Trophoblast cell (in vitro differentiated cells and primary cell): Measurements from ENCODE around the gene OR10P1.

Experiments used
- DNase-seq, 2 donors: peaks; one replicate each; pipeline ENCODE4 v3.0.0-alpha.2; 2016
- H2AFZ ChIP-seq: 2 replicates; pipeline ENCODE4 v1.6.1; 2013; ENCODE audit warnings: low read length, moderate library complexity, mild to moderate bottlenecking; ENCODE audit not compliant: insufficient read depth, poor library complexity
- H2AK5ac ChIP-seq: 2 replicates; pipeline ENCODE4 v1.6.1; 2013; ENCODE audit warnings: mild to moderate bottlenecking, low read length
- H2BK120ac ChIP-seq: 2 replicates; pipeline ENCODE4 v1.6.1; 2013; ENCODE audit warnings: low read length, mild to moderate bottlenecking, moderate library complexity; ENCODE audit not compliant: insufficient read depth, poor library complexity
- H2BK12ac ChIP-seq: 2 replicates; pipeline ENCODE4 v1.6.1; 2013; ENCODE audit warnings: mild to moderate bottlenecking, low read length, moderate library complexity
- H2BK5ac ChIP-seq: 2 replicates; pipeline ENCODE4 v1.6.1; 2013; ENCODE audit warnings: low read length, low read depth, moderate library complexity, mild to moderate bottlenecking; ENCODE audit not compliant: poor library complexity
- H3K14ac ChIP-seq: 2 replicates; pipeline ENCODE4 v1.6.1; 2013; ENCODE audit warnings: mild to moderate bottlenecking, low read length
- H3K18ac ChIP-seq: 2 replicates; pipeline ENCODE4 v1.6.1; 2013; ENCODE audit warnings: mild to moderate bottlenecking, low read length
- H3K23ac ChIP-seq: 2 replicates; pipeline ENCODE4 v1.6.1; 2013; ENCODE audit warnings: low read length
- H3K27ac ChIP-seq: 2 replicates; pipeline ENCODE4 v1.5.1; 2013; ENCODE audit warnings: low read depth, mild to moderate bottlenecking, inconsistent platforms, low read length, moderate library complexity
- H3K27me3 ChIP-seq: 2 replicates; pipeline ENCODE4 v1.6.1; 2013; ENCODE audit warnings: inconsistent platforms, mild to moderate bottlenecking, low read length, moderate library complexity; ENCODE audit not compliant: insufficient read depth
- H3K36me3 ChIP-seq, 2 experiments: 1 replicate in 1 of 2; 2 replicates in 1 of 2; pipeline ENCODE4 v1.6.1; 2013; ENCODE audit warnings: low read length in 2 of 2, mild to moderate bottlenecking in 2 of 2, moderate library complexity in 1 of 2; ENCODE audit not compliant: insufficient read depth in 2 of 2, control insufficient read depth in 1 of 2
- H3K4ac ChIP-seq: 2 replicates; pipeline ENCODE4 v1.6.1; 2013; ENCODE audit warnings: low read depth, mild to moderate bottlenecking, low read length, moderate library complexity
- H3K4me1 ChIP-seq, 2 experiments: 1 replicate in 1 of 2; 2 replicates in 1 of 2; pipeline ENCODE4 v1.6.1; 2013; ENCODE audit warnings: low read length in 2 of 2, mild to moderate bottlenecking in 2 of 2, moderate library complexity in 1 of 2; ENCODE audit not compliant: insufficient read depth in 2 of 2, control insufficient read depth in 1 of 2
- H3K4me2 ChIP-seq: 2 replicates; pipeline ENCODE4 v1.6.1; 2013; ENCODE audit warnings: inconsistent platforms, mild to moderate bottlenecking, low read length, moderate library complexity
- H3K4me3 ChIP-seq: 2 replicates; pipeline ENCODE4 v1.5.1; 2013; ENCODE audit warnings: mild to moderate bottlenecking, low read depth, low read length, inconsistent platforms
- H3K79me1 ChIP-seq: one replicate; pipeline ENCODE4 v1.6.1; 2013; ENCODE audit warnings: low read length
- H3K79me2 ChIP-seq: 2 replicates; pipeline ENCODE4 v1.6.1; 2013; ENCODE audit warnings: low read length, mild to moderate bottlenecking; ENCODE audit not compliant: control insufficient read depth, insufficient read depth, poor library complexity
- H3K9ac ChIP-seq: 2 replicates; pipeline ENCODE4 v1.6.1; 2013; ENCODE audit warnings: mild to moderate bottlenecking, low read length
- H3K9me3 ChIP-seq: 2 replicates; pipeline ENCODE4 v1.6.1; 2013; ENCODE audit warnings: low read depth, mild to moderate bottlenecking, control low read depth, inconsistent platforms, low read length; ENCODE audit not compliant: insufficient read depth
- H4K12ac ChIP-seq: 2 replicates; pipeline ENCODE4 v1.6.1; 2013; ENCODE audit warnings: low read depth, mild to moderate bottlenecking, low read length, moderate library complexity
- H4K8ac ChIP-seq: 2 replicates; pipeline ENCODE4 v1.6.1; 2013; ENCODE audit warnings: low read depth, mild to moderate bottlenecking, low read length, moderate library complexity
- H4K91ac ChIP-seq: one replicate; pipeline ENCODE4 v1.6.1; 2013; ENCODE audit warnings: low read depth, mild to moderate bottlenecking, low read length, moderate library complexity
- WGBS: extraction: QIAGEN DNeasy Blood & Tissue Kit; methylation state at CpG from one replicate; pipeline ENCODE4 v1.1.7; 2013; ENCODE audit warnings: missing lambda C conversion rate; ENCODE audit not compliant: insufficient read length, insufficient coverage; ENCODE audit errors: extremely low coverage; 5-methylcytosine and 5-hydroxymethylcytosine counted together

The OR10P1 gene

DNA sequence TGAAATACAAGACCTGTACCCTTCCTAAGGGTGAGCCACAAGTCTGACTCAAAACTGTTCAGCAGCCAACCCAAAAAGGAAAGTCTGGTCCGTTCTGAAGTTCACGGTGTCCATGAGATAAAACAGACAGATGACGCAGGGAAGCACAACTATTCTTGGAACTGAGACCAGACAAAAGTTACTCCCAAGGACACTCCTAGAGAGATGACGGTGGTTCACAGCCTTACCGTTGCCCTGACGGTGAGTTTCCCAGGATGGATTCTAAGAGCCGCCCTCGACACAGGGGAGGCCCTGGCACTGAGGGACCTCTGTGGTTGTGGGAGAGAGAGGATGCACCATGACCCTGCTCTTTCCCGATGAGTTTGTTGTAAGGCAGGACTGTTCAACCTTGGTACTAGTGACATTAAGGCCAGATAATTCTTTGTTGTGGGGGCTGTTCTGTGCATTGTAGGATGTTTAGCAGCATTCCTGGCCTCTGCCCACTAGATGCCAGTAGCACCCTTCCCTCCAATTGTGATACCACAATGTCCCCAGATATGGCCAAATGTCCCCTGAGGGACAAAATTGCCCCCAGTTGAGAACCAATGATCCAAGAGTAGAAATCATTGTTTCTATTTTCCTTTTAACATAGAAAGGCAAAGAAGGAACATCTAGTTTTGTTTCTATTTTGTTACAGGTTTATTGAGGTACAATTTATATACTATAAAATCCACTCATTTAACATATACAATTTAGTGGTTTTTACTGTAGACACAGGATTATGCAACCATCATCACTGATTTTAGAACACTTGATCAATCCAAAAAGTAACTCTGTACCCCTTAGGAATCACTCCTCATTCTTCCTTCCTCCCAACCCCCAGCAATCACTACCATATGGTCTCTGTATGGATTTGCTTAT lies 23.0 kb downstream of the OR10P1 start:
- H3K4me1 ChIP-seq, result no peaks in the 10 kb centered on the region
- no peak overlapping the region for H3K18ac ChIP-seq
- no CpG with 5 or more reads among the region's 9 CpGs for WGBS
- H2BK120ac ChIP-seq, result no peak overlapping the region
- no peak overlapping the region for H3K14ac ChIP-seq
- H3K79me2 ChIP-seq, result no peaks in the 10 kb centered on the region
- no peak overlapping the region for H2BK5ac ChIP-seq
- no peak for DNase-seq
- H3K4me2 ChIP-seq, result no peak overlapping the region
- H3K4me3 ChIP-seq, result no peak overlapping the region
- H2AFZ ChIP-seq, result no peak overlapping the region
- H4K91ac ChIP-seq, result no peak overlapping the region
- H3K9me3 ChIP-seq, result no peaks in the 10 kb centered on the region
- H3K27me3 ChIP-seq, result no peaks in the 10 kb centered on the region
- H2BK12ac ChIP-seq, result no peak overlapping the region
- H3K4ac ChIP-seq, result no peak overlapping the region
- H3K9ac ChIP-seq, result no peak overlapping the region
- H3K27ac ChIP-seq, result no peak overlapping the region
- no peak overlapping the region for H2AK5ac ChIP-seq
- no peaks in the 10 kb centered on the region for H3K36me3 ChIP-seq
- no peak overlapping the region for H3K23ac ChIP-seq
- no peak overlapping the region for H4K12ac ChIP-seq
- H3K79me1 ChIP-seq, result no peaks in the 10 kb centered on the region
- H4K8ac ChIP-seq, result no peak overlapping the region

DNA sequence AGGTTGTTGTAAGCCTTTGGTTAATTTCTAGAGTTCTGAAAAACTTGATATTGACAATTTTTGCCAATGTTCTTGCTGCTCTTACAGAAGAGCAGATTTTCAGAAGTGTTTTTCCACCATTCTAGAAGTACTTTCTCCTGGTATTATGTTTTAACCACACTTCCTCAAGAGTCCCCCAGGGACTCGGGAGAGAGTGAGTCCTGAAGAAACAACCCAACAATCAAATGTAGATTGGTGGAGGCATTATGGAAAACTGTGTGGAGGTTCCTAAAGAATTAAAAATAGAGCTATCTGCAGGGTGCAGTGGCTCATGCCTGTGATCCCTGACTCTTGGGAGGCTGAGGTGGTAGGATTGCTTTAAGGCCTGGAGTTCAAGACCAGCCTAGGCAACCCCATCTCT lies 26.7 kb downstream of the OR10P1 start:
- no peak overlapping the region for H4K12ac ChIP-seq
- no peak overlapping the region for H2BK5ac ChIP-seq
- H3K4me2 ChIP-seq, result no peak overlapping the region
- H2AK5ac ChIP-seq, result no peak overlapping the region
- WGBS, result no CpG with 5 or more reads among the region's 1 CpG
- H3K79me1 ChIP-seq, result no peaks in the 10 kb centered on the region
- no peaks in the 10 kb centered on the region for H3K27me3 ChIP-seq
- no peak overlapping the region for H3K4me3 ChIP-seq
- DNase-seq, result no peak
- H3K18ac ChIP-seq, result no peak overlapping the region
- H3K79me2 ChIP-seq, result no peaks in the 10 kb centered on the region
- H2BK12ac ChIP-seq, result no peak overlapping the region
- no peaks in the 10 kb centered on the region for H3K4me1 ChIP-seq
- no peak overlapping the region for H3K4ac ChIP-seq
- no peak overlapping the region for H2BK120ac ChIP-seq
- no peak overlapping the region for H4K91ac ChIP-seq
- no peak overlapping the region for H3K27ac ChIP-seq
- H3K36me3 ChIP-seq, result no peaks in the 10 kb centered on the region
- no peak overlapping the region for H3K23ac ChIP-seq
- no peak overlapping the region for H4K8ac ChIP-seq
- H3K14ac ChIP-seq, result no peak overlapping the region
- no peak overlapping the region for H2AFZ ChIP-seq
- no peak overlapping the region for H3K9ac ChIP-seq
- no peaks in the 10 kb centered on the region for H3K9me3 ChIP-seq

DNA sequence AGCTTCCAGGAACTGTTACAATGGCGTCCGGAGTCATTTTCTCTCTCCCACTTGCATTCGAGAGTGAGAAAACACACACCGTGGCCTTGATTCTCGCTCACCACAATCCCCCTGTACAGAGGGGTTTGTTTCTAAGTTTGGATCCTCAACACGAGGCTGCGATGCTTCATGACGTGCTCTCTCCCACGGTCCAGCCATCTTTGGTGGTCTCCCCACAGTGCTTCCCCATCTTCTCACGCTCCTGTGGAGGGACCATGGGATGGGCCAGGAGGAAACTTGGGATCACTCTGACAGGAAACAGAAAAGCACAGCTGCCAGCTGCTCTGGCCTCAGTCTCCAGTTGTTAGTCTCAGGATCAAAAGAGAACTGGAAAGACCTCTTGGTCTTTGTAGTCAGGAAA lies 28.1 kb downstream of the OR10P1 start:
- Histone ChIP-seq H4K91ac (no peak overlapping the region), H3K4ac (no peak overlapping the region), H3K36me3 (no peaks in the 10 kb centered on the region), H2AFZ (no peak overlapping the region), H2BK120ac (no peak overlapping the region), H3K4me3 (no peak overlapping the region), H4K12ac (no peak overlapping the region), H3K79me2 (no peaks in the 10 kb centered on the region), H2AK5ac (no peak overlapping the region), H3K27me3 (no peaks in the 10 kb centered on the region), H3K4me2 (no peak overlapping the region), H3K9me3 (no peaks in the 10 kb centered on the region), H3K4me1 (no peaks in the 10 kb centered on the region), H3K23ac (no peak overlapping the region), H3K9ac (no peak overlapping the region), H2BK5ac (no peak overlapping the region), H3K18ac (no peak overlapping the region), H3K27ac (no peak overlapping the region), H2BK12ac (no peak overlapping the region), H4K8ac (no peak overlapping the region), H3K14ac (no peak overlapping the region), H3K79me1 (no peaks in the 10 kb centered on the region)
- no CpG with 5 or more reads among the region's 10 CpGs for WGBS
- no peak for DNase-seq

DNA sequence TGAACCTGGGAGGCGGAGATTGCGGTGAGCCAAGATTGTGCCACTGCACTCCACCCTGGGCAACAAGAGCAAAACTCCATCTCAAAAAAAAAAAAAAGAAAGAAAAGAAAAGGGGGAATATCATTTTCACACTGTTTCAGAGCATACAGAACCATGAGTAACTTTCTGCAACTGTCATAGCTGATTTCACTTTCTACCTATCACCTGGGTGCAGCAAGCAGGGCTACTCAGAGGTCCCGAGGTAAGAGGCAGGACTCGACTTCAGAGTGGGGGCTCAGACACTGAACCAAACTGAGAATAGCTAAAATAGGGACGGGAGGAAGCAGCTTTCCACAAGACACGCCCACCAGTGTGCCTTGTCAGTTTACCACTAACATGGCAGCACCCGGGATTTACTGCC lies 29.8 kb downstream of the OR10P1 start:
- H4K8ac ChIP-seq, result no peak overlapping the region
- no peaks in the 10 kb centered on the region for H3K9me3 ChIP-seq
- DNase-seq, result no peak
- no peaks in the 10 kb centered on the region for H3K4me1 ChIP-seq
- no peak overlapping the region for H3K4me3 ChIP-seq
- H3K27ac ChIP-seq, result no peak overlapping the region
- no peak overlapping the region for H2BK5ac ChIP-seq
- no peak overlapping the region for H2AFZ ChIP-seq
- H3K9ac ChIP-seq, result no peak overlapping the region
- H3K79me2 ChIP-seq, result no peaks in the 10 kb centered on the region
- H2BK120ac ChIP-seq, result no peak overlapping the region
- H3K27me3 ChIP-seq, result no peaks in the 10 kb centered on the region
- H4K12ac ChIP-seq, result no peak overlapping the region
- H3K79me1 ChIP-seq, result no peaks in the 10 kb centered on the region
- no peak overlapping the region for H3K4ac ChIP-seq
- H3K36me3 ChIP-seq, result no peaks in the 10 kb centered on the region
- H3K23ac ChIP-seq, result no peak overlapping the region
- H3K18ac ChIP-seq, result no peak overlapping the region
- no CpG with 5 or more reads among the region's 7 CpGs for WGBS
- no peak overlapping the region for H4K91ac ChIP-seq
- no peak overlapping the region for H3K4me2 ChIP-seq
- H3K14ac ChIP-seq, result no peak overlapping the region
- no peak overlapping the region for H2AK5ac ChIP-seq
- H2BK12ac ChIP-seq, result no peak overlapping the region
